ENCODE data around the gene CCDC88B. TPM values are rescaled to one million over a fixed set of nuclear protein-coding genes. Genes with fewer than 3 reads are reported as not detected.

Gene CCDC88B
- total and polyA plus RNA-seq, 2 of the 8 experiments (the other 6 are each of a cell fraction or from before 2014, with no cell fraction given): 5.9 to 12.5 TPM

DNA sequence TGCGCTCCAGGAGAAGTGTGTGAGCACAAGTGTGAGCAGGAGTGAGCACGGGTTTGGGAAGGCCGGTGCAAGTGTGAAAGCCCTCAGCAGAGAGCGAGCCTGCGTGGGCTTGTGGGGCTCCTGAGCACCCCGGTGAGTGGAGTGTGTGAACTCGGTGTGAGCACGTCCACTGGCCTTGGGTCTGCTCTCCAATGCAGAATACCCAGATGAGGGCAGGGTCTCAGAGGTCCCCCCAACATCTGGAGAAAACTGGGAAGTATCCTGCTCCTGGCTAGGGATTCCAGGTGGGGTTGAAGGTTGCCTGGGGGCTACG, 33.5 kb upstream of the CCDC88B start (continued):
- TF ChIP-seq, protein P1, sequence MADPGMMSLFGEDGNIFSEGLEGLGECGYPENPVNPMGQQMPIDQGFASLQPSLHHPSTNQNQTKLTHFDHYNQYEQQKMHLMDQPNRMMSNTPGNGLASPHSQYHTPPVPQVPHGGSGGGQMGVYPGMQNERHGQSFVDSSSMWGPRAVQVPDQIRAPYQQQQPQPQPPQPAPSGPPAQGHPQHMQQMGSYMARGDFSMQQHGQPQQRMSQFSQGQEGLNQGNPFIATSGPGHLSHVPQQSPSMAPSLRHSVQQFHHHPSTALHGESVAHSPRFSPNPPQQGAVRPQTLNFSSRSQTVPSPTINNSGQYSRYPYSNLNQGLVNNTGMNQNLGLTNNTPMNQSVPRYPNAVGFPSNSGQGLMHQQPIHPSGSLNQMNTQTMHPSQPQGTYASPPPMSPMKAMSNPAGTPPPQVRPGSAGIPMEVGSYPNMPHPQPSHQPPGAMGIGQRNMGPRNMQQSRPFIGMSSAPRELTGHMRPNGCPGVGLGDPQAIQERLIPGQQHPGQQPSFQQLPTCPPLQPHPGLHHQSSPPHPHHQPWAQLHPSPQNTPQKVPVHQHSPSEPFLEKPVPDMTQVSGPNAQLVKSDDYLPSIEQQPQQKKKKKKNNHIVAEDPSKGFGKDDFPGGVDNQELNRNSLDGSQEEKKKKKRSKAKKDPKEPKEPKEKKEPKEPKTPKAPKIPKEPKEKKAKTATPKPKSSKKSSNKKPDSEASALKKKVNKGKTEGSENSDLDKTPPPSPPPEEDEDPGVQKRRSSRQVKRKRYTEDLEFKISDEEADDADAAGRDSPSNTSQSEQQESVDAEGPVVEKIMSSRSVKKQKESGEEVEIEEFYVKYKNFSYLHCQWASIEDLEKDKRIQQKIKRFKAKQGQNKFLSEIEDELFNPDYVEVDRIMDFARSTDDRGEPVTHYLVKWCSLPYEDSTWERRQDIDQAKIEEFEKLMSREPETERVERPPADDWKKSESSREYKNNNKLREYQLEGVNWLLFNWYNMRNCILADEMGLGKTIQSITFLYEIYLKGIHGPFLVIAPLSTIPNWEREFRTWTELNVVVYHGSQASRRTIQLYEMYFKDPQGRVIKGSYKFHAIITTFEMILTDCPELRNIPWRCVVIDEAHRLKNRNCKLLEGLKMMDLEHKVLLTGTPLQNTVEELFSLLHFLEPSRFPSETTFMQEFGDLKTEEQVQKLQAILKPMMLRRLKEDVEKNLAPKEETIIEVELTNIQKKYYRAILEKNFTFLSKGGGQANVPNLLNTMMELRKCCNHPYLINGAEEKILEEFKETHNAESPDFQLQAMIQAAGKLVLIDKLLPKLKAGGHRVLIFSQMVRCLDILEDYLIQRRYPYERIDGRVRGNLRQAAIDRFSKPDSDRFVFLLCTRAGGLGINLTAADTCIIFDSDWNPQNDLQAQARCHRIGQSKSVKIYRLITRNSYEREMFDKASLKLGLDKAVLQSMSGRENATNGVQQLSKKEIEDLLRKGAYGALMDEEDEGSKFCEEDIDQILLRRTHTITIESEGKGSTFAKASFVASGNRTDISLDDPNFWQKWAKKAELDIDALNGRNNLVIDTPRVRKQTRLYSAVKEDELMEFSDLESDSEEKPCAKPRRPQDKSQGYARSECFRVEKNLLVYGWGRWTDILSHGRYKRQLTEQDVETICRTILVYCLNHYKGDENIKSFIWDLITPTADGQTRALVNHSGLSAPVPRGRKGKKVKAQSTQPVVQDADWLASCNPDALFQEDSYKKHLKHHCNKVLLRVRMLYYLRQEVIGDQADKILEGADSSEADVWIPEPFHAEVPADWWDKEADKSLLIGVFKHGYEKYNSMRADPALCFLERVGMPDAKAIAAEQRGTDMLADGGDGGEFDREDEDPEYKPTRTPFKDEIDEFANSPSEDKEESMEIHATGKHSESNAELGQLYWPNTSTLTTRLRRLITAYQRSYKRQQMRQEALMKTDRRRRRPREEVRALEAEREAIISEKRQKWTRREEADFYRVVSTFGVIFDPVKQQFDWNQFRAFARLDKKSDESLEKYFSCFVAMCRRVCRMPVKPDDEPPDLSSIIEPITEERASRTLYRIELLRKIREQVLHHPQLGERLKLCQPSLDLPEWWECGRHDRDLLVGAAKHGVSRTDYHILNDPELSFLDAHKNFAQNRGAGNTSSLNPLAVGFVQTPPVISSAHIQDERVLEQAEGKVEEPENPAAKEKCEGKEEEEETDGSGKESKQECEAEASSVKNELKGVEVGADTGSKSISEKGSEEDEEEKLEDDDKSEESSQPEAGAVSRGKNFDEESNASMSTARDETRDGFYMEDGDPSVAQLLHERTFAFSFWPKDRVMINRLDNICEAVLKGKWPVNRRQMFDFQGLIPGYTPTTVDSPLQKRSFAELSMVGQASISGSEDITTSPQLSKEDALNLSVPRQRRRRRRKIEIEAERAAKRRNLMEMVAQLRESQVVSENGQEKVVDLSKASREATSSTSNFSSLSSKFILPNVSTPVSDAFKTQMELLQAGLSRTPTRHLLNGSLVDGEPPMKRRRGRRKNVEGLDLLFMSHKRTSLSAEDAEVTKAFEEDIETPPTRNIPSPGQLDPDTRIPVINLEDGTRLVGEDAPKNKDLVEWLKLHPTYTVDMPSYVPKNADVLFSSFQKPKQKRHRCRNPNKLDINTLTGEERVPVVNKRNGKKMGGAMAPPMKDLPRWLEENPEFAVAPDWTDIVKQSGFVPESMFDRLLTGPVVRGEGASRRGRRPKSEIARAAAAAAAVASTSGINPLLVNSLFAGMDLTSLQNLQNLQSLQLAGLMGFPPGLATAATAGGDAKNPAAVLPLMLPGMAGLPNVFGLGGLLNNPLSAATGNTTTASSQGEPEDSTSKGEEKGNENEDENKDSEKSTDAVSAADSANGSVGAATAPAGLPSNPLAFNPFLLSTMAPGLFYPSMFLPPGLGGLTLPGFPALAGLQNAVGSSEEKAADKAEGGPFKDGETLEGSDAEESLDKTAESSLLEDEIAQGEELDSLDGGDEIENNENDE (IDR thresholded peaks at IDR 0.05; ENCODE audit: insufficient replicate concordance, low read length): no peak
- TF ChIP-seq TEAD4 (IDR thresholded peaks at IDR 0.05; ENCODE audit: low read depth, low read length): no peak
- no peak for TF ChIP-seq ASH2L (IDR thresholded peaks at IDR 0.05; ENCODE audit: low read length)
- TF ChIP-seq BACH1 (IDR thresholded peaks at IDR 0.05; ENCODE audit: low read length): no peak
- TF ChIP-seq SUZ12 (IDR thresholded peaks at IDR 0.05; ENCODE audit: low read length): no peak
- TF ChIP-seq FOSL1 (IDR thresholded peaks at IDR 0.05; ENCODE audit: insufficient read depth, low read depth, low read length): no peak
- TF ChIP-seq ZNF274 (IDR thresholded peaks at IDR 0.05; ENCODE audit: borderline replicate concordance, extremely low read depth, low read length): no peak
- no peak for TF ChIP-seq SRF (IDR thresholded peaks at IDR 0.05; ENCODE audit: low read depth, low read length)
- TF ChIP-seq GABPA (IDR thresholded peaks at IDR 0.05; ENCODE audit: borderline replicate concordance, insufficient read depth, low read length): no peak
- TF ChIP-seq TBP (IDR thresholded peaks at IDR 0.05; ENCODE audit: low read depth, low read length): no peak
- TF ChIP-seq RAD21 (IDR thresholded peaks at IDR 0.05 in 1 of 2, conservative IDR thresholded peaks at IDR 0.05 in 1 of 2; ENCODE audit: low read depth in 2 of 2, low read length in 2 of 2): no peak
- no peak for TF ChIP-seq KDM4A (IDR thresholded peaks at IDR 0.05; ENCODE audit: low read depth, low read length, severe bottlenecking)
- no peak for TF ChIP-seq GTF2F1 (IDR thresholded peaks at IDR 0.05; ENCODE audit: borderline replicate concordance, low read depth, low read length)

Data from H1 (cell line).